Stimulated activated CD4-positive, alpha-beta T cell treated with anti-CD3 and anti-CD28 coated beads, Interleukin-1b, Interleukin-23, amount 100 ng/mL, for 4 hours (primary cell): ENCODE data around the gene SLC8A3.

Experiments used
- DNase-seq, 2 donors: peaks; one replicate each; pipeline ENCODE4 v3.0.0-alpha.2; 2020; ENCODE audit warnings: low read depth in 2 of 2

SLC8A3 gene

DNA sequence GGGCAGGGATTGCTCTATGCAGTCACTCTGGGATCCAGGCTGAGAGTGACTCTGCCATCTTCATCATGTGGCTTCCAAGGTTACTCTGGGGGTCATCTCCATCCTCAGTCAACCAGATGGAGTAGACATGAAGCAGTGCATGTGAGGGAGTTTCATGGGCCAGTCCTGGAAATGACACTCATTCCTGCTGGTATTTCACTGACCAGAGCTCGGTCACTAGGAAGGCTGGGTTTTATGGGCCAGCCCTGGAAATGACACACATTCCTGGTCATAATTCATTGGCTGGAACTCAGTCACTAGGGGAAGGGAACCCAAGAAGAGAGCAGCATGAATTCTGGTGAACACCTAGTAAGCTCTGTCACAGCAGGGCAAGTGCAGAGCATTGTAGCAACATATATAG lies 164.9 kb downstream of the SLC8A3 start:
- no peak for DNase-seq

DNA sequence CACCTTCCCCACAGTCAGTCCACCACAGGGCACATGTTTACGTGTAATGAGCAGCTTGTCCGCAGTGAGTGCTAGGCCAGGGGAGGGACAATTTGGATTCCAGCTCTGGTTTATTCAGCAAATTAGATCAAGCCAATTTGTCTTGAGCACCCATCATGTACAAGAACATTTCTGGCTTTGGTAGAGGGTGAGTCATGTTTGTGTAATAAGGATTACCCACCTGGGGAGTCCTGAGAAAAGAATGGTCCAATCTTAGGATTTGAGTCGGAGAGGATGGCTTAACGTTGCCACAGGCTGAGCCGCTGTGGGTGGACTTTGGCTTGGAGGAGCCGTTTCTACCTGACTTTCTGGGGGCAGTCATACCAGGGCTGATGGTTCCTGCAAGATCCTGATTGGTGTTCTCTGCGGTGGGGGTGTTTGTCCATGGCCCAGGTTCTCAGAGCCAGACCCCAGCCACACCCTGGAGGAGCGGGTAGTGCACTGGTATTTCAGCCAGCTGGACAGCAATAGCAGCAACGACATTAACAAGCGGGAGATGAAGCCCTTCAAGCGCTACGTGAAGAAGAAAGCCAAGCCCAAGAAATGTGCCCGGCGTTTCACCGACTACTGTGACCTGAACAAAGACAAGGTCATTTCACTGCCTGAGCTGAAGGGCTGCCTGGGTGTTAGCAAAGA lies 165.8 kb downstream of the SLC8A3 start:
- DNase-seq: no peak

DNA sequence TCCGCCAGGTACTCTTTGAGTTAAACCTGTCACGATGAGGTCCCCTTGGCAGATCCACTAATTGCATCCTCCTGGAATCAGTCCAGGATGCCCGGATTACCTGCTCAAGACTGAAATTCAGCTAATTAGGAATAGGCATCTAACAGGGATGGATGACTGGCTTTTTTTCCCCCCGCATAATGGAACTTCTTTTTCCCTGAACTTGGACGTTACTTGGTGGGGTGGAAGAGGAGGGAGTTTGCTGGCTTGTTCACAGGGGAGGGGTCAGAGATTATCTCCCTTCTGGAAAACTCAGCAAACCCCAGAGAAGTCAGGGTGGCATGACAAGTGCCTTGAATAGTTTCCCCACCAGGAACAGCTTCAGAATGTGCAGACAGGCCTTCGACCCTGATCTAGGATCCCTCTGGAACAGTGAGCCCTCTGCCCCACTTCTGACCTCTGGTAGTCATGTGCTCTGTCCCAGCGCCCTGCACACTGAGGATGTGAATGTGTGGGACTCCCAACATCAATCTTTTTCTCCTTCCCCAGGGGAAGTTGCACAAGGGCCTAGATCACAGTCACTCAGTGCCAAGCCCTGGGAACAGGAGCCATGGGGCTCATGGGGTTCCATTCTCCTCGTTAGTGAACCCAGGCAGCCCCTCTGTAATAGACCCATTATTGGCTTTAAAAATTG lies 167.1 kb downstream of the SLC8A3 start:
- no peak for DNase-seq

DNA sequence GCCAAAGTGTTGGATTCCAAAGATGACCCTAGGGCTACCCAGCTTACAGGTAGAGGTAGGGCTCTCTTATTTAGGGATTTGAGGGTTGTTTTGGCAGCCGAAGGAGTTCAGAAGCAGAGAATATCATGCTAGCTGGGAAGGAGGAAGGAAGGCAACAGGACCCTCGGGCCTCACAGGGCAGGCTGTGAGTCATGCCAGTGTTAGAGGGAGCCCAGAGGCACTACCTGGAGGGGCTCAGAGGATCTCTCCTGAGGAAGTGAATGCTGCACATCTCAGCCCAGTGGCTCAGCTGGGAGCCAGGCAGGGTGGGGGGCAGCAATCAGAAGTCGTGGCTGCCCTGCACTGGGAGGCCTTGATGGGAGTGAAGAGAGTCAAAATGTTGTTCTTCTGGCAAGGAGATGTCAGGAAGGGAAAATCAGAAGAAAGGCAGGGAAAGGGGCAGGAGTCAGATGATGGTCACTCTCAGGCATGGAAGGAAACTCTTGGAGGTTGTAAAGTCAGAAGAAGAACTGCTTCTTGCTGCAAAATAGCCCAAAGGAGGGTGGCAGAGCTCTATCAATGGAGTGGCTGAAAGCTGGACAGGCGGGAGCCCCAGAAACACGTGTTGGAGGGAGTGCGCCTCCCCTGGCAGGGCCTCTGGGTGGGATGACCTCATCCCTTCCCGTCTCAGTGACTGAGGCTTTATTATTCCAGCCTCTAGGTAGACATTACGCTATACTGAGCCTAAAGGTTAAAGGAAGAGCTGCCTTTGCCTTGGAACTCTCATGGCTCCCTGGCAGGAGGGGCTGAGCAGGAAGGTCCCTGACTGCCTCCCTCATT lies 168.2 kb downstream of the SLC8A3 start:
- DNase-seq: no peak

DNA sequence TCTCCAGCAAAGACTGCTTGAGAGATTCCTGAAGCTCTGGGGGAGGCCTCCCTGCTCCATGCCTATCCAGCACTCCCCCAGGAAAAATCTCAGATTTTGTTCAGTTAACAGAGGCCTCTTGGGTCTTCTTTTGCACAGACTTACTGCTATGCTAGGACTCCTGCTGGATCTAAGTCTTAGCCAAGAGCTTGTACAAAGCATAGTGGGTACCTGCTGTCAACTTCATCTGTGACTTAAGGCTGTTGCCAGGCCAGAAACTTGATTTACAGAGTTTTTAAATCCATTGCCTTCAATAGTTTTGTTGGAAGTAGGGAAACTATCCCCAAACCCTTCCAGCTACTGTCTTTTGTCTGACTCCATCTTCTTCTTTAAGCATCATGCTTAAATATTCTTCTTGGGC lies 169.1 kb downstream of the SLC8A3 start:
- no peak for DNase-seq

DNA sequence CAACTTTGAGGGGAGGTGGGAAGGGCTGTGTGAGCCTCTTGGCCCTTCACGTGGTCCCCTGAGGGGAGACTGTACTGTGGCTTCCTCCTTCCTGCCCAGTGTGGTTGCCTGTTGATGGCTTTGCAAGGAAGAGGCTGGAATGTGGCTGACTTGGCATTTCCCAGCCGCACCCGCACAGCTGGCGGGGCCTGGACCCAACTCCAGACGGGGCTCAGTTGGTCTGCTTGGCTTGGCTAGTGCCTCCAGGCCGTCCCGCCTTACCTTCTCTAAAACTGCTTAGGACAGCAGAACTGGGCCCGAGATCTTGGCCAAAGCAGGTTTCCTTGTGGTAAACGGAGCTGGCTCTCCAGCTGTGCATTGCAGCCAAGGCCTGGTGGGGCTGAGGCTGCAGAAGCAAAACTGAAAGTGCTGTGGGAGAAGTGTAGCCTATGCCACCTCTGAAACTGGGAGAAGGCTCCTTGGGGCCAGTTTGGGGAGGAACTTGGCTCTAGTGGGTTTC lies 170.0 kb downstream of the SLC8A3 start:
- no peak for DNase-seq

DNA sequence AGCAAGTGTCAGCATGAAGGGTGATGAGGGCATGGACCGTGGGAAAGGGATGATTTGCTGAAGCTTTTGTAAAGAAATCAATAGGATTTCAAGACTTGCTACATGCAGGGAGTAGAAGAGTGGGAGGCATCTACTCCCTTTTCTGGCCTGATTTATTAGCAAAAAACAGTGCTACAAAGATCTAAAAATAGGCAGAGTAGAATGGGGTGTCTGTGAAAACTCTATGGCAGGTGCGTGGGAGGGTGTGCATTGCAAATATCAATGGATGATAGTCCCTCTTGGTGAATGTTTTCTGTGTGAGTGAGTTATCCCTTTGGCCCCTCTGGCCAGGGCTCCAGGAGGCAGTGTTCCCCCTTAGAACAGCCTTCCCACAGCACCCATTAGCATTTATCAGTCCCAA lies 170.5 kb downstream of the SLC8A3 start:
- DNase-seq: no peak

DNA sequence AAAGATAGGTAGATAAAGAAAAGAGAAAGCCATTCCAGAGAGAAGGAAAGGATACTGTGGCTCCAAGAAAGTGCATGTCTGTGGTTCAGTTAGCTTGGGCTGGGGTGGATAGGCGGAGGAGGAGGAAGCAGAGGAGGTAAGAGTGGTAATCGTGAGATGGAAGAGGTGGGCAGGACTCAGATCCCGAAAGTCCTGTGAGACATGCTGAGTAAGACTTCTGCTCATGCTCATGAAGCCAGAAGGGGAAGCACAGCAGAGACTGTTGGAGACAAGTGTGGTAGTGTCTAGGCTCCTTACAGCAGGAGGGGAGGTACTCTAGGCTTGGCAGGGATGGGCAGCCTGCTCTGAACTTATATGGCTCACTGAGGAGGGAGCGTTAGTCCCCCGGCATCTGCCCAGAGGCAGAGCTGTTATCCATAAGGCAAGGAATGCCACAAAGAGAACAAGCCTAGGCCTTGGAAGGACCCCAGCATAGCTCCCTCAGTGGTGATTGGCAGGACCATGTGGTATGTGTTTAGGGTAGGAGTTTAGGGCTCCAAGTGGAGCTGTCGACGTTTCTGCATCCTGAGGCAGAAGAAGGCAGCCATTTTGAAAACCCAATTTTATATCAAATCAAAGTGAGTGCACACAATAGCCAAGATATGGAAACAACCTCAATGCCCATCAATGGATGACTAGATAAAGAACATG lies 174.2 kb downstream of the SLC8A3 start:
- DNase-seq: no peak

DNA sequence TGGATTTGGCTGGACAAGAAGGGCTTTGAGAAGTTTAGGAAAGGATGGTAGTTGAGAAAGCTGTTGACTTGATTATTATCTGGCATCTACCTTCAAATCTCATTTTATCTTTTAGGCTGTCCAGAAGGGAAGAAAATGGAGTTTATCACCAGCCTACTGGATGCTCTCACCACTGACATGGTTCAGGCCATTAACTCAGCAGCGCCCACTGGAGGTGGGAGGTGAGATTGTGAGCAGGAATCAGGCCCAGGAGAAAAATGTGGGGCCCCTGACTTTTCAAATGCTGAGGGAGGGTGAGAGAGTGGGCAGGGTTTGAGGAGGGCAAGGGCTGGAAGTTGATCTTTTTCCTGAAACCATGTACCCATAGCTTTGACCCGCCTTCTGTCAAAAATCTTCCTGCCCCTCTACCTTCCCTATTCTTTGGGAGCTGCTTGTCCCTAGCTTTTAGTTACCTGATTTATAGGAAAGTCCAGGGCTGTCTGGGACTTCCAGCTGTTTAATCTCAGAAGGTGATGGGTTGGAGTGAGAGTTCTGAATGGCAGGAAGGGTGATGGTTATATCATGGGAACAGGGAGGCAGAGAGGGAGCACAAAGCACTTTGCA lies 175.4 kb downstream of the SLC8A3 start:
- DNase-seq: peak in 1 of 2 donors; percentile 9

DNA sequence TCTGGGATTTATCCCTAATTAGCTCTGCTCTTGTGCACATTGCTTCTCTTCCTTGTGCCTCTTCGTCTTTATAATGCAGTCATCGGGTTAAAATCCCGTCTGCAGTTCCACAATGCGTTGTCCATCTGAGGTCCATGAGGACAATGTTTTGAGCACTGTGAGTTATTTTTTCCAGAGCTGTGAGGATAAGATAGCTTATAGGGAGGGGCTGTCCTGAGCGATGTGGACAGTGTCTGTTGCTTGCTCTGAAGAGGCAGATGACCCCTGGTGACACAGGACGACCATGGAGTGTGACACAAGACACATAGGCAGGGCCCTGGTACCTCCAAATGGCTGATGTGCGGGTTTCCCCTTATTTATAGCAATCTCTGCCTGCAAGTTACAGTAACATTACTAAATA lies 177.0 kb downstream of the SLC8A3 start:
- DNase-seq: no peak

DNA sequence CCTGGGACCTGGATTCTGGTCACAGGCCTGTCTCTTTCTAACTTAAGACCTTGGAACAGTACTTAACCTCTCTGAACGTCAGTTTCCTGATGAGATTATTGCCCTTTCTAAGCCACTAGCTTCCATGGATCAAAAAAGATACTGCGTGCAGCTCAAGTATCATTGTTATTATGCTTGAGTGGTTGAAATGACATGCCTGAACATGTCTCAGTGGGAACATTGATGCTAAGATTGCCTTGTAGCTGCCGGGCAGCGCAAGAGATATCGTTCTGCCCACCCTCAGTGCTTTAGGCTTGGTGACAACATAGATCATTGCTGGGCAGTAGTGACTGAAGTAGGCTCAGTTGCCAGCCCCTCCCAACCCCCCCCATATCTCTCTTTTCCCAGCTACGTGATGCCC lies 177.7 kb downstream of the SLC8A3 start:
- no peak for DNase-seq

DNA sequence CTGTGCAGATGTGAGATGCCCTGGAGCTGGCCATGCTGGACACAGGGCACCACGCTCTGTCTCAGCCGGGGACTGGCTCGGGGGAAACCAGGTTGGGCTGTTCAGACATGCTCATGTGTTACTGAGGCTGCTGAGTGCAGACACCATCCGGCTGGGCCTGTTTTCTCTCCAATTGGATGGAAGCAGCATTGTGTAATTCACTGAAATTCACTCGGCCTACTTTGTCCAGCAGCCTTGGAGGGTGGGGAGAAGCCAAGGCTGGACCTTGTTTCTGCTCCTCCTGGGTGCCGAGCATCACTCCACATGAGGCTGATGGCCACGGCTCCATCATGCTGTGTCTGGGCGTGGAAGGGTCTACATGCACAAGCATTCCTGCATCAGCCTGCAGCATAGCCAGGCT lies 178.8 kb downstream of the SLC8A3 start:
- DNase-seq: no peak

DNA sequence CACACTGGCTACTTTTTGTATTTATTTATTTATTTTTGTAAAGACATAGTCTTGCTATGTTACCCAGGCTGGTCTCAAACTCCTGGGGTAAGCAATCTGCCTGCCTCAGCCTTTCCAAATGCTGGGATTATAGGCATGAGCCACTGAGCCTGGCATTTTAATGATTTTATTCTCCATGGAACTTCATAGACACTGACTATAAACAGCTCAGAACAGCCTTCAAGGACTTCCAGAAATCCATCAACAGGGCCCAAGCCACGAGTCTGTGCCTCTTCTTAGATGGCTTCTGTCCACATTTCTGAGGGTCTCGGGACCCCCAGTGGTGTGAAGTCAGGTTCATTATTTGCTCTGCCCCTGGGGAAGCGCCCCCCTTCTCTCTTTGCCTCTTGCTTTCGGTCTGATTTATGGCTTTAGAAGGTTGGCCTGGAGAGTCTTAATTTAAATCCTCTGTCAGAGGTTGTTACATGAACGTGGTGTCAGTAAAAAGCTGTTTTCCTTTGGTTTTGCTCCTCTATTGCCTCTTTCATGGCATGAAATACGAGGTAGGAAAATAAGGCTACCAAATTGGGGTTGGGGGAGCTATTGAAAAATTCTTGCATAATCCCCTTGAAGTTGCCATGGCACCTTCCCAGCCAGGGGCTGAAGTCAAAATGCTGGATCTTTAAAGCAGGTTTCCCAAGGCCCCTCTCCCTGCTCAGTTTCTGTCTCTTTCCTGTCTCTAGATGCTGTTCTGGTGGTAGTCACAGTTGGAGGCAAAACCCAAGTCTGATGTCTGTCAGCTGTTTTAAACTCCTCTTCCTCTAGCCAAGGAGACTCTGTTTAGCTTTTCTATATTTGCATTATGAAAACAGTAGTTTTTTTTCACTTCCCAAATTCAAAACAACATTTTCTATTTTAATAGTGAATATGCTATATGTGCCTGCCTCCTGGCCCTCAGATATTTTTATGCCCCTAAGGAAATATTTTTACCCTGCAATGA lies 180.2 kb downstream of the SLC8A3 start:
- no peak for DNase-seq

DNA sequence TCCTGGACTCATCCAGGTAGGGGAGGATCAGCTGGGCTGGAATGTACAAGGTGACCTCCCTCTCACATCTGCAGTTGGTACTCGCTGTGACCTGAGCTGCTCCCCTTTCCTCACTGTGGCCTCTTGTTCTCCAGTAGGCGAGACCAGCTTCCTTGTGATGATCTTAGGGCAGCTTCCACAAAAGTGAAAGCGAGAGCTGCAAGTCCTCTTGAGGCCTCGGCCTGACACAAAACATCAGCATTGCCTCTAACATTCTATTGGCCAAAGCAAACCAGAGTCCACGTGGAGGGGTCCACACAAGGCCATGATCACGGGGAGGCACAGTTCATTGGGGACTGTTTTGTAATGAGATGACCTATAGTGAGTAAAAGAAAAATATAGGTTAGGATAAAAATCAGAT lies 182.1 kb downstream of the SLC8A3 start:
- DNase-seq: no peak

DNA sequence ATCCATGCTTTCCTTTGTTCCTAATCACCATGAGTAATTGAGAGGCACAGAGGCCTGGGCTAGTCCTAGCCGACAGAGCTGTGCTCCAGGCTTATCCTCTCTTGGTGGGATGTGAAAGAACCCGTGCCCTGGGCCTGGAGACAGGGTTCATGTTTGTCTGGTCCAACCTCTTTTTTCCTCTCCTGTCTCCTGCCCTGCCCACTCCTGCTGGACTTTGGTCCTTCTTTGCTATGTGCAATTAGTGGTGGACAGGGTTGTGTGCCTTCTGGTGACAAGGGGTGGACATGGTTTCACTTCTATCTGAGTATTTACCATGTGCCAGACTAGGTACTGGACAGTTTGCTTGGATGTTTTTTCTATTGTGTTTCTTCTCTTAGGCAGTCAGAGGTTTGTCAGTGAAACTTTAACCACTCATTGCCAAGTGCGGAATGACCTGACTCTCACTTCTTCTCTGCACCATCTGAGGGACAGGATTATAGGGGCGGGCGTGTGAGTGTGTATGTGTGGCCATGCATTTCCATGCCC lies 183.4 kb downstream of the SLC8A3 start:
- DNase-seq: no peak

DNA sequence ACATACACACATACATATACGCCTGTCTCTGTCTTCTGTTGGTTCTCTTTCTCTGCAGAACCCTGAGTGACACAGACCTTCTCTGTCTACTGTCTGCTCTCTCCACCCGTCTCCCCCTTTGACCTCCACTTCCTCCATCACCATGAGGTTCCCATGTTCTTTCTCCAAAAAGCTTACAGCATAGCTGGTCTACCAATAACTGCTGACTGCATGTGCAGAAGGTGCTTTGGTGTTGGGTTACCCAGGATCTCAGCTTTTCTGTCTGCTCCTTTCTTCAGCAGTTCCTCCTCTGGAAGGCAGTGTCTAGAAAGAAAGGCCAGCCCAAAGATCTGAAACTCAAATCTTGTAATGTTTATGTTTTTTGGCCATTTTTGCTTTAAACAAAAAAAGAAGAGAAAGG lies 184.0 kb downstream of the SLC8A3 start:
- no peak for DNase-seq

DNA sequence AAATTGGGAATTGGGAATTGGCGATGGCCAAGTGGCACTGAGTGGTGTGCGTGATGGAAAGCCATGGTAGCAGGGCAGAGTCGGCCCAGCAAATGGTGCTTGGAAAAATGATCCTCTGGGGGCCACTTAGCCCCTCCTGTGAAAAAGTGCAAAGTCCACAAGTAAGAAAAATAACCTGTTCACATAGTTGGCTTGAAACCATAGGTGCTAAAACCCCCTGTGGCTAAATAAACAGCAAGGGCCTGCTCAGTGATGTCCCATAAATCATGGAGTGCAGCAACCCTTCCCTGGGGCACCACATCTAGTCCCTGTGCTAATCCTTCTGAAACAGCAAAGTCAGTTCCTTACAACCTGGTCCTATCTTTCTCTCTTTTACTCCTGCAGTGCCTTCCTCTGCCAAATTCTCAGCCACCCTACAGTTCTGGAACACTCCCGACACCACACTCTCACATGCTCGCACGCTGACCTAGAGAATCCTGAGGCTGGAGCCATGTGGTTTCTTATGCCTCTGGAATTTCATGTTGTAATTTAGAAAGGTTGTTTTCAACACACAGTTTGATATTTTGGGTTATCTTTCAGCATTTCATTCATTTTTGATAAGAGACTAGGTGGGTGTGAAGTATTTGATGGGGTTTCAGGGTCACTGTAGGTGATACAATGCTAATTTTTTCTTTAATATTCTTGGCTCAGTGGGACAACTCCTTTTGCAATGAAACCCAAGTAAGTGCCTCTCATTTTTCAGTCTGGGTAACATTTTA lies 186.0 kb downstream of the SLC8A3 start:
- no peak for DNase-seq

DNA sequence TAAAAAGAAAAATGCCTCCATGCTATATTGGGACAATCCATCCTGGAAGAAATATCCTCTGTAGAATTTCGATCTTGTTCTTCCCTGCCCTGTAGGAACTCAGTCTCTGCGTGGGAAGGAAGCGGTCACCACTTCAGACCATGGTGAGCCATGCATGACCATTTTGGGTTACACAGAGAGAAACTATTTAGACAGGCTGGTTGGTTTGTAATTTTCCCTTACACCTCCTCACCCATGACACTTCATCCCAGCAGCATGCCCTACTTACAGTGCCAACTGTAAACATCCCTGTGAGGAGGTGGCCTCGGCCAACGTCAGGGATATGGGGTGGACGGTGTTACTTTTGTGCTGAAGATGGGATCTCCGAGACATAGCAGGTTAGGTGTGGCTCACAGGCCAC lies 188.2 kb downstream of the SLC8A3 start:
- DNase-seq: no peak

DNA sequence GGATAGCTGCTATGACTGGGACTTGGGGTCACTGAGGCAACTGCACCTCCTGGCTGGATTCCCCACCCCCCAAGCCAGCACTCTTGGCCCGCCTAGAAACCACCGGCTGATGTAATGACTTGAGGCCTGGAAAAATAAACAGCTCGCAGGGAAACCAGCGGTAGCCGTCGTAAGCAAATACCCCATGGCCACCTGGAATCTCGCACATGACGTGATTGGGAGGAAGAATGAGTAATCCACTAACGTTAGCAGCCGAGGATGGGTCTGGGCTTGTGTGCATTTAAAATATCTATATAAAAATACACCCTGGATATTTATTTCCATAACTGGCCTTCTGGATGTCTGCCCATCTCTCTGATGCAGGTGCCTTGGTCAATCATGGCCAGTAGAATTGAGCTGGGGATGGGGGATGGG lies 189.5 kb downstream of the SLC8A3 start:
- DNase-seq: no peak

DNA sequence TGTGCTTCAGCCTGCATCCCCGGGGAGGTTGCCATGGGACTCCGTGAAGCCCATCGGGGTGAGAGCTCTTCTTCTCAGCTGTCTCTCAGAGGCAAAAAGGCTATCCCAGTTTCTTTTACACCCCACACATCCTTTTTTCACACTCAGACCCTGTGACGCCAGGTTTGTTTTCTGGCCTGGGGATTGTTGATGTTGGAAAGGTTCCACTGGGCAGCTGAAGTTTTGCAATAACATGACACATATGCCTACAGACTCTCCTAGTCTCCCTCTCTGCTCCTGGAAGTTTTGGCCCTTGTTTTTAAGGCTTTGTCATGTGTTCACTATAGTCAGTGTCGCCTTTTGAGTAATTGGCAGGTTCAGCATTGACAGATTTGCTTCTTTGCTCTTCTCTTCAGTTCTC lies 190.9 kb downstream of the SLC8A3 start:
- DNase-seq: no peak
